NCI-H2196 treated with DMSO at 0.1 percent for 48 hours (cell line): Measurements from ENCODE around the gene FAM170B.

Source experiments
- DNase-seq: peaks from one replicate; lab custom pipeline; 2025; ENCODE audit not compliant: unreplicated experiment; lab: John Stamatoyannopoulos, UW

Gene FAM170B

DNA sequence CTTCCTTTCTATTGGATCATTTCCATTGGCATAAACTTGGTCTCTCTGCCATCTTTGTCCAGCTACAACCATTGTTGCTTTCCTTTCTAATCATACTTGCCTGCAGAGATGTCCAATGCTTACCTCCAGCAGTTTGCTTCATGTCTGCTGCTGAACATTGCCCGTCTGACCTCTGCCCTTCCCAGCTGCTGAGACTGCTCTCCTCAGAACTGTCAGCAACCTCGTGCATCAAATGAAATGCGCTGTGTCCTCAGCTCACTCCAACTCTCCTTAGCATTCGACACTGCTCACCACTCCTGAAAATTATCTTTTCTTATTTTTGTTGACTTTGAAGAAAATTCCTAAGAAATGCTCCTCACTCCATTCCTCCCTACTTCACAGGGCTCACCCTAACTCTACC is 5.0 kb downstream of the FAM170B start:
- no peak for DNase-seq

DNA sequence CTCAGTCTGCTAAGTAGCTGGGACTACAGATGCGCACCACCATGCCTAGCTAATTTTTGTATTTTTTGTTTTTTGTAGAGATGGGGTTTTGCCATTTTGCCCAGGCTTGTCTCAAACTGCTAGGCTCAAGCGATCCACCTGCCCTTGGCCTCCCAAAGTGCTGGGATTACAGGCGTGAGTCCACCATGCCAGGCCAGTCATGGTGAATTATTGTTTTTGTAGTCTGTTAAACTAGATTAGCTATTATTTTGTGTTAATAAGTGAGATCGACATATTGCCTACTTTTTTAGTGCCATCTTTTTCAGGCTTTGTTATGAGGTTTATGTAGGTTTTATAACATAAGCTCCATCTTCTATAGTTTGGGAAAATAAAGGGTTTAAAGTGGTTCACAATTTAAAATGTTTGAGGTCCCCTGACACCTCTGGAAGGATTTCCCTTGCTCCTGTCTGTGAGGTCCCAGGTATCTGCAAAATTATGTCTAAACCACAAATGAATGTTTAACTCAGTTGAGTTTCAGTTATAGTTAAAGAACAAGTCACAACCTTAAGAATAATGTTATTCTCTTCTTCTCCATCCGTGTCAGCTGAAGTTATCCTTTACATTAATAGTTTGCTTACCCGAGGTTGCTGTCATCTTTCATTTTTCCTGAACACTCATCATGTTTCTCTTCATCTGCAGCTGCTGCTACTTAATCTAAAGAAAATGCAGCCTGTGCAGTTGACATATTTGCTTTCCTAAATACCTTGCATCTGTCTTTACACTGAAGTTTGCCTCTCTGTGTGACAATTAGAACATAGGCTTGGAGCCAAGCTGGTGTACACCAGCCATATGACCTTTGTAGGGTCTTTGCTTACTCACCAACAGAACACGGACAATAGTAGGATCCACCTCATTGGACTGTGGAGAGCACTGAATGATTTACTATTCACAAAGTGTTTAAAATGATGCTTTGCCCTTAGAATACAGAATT is 9.6 kb downstream of the FAM170B start:
- no peak for DNase-seq

DNA sequence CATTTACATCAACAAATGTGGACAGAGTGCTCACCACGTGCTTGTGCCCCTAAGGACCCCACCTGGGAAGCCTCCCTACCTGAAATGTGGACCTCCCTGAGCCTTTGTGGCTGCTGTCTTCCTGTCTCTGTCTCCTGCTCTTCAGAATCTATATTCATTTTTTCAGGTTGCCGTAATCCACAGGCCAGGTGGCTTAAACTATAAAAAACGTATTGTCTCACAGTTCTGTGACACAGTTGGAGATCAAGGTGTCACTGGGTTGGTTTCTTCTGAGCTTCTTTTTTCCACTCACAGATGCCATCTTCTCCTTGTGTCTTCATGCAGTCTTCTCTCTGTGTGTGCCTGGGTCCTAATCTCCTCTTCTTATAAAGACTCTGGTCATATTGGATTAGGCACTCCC is 12.9 kb downstream of the FAM170B start:
- DNase-seq: no peak

DNA sequence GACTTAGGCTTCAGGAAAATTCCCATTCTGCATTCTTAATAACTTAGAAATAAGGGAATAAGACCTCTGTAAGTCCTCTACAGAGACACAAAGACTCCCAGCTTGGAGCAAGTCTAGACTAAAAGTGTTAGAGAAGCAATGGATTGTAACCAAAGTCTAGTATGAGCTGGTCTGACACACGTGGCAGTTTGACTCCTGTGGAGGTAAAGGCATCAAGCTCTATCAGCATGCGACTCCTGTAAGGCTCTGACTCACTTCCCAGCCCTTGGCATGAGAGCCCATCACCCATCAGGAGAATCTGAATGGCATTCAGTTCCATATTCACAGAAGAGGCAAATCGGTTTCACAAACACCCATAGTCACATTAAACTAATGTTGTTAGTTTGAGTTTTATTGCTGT is 14.1 kb downstream of the FAM170B start:
- no peak for DNase-seq

DNA sequence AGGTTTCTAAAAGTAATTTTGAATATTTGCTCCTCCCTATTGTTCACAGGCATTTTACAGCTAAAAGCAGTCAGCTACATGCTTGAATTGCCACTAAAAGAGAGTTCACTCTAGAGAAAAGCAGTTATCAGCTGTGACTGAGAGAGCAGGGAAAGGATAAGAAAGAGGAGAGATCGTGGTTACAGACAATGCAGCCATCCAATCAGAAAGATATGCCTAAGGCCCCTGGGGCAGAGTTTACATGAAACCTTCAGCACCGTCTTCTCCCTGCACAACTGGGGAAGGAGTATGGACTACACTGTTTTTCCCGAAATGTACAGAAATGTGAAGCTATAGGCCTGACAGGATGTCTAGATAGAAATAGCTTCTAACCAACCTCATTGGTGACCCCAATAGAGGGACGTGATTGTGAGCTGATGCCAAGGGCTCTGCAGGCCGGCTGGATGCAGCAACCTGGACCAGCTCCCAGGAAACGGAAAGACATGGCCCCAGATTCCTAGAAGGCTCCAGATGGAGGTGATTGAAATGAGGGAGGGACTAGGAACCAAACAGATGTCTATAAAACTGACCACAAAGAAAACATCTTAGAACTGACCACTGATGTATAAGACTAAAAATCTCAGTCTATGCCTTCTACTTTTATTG is 15.3 kb downstream of the FAM170B start:
- DNase-seq: no peak

DNA sequence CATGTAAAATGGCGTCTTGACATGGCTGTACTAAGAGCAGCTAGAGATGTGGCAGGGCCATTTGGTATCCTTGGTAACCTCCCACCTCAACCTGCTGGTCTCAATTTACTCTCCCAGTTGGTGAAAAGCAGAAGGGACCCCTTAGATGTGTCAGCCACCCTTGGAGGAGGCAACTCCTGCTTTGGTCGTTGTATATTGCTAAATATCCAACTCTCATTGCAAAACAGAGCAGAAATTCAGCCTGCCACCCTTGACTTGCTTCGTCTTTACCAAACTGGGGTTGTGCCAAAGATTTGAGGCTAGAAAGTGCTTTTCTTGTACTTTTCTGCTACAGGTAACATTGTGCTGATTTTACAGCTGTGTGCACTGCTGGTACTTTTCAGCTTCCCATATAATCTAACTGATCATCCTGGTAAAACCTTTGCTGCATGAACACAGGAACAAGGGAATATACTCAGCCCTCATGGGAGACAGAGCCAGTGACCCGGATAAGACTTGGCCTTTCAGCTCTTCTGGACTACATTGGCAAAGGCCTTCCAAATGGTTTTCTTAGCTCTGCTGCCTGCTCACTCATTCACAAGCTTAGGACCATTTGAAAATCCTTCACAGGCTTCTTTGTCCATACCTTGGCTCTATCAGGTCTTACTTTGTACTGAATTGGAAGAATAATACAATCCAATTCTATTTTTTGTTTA is 16.3 kb downstream of the FAM170B start:
- no peak for DNase-seq

DNA sequence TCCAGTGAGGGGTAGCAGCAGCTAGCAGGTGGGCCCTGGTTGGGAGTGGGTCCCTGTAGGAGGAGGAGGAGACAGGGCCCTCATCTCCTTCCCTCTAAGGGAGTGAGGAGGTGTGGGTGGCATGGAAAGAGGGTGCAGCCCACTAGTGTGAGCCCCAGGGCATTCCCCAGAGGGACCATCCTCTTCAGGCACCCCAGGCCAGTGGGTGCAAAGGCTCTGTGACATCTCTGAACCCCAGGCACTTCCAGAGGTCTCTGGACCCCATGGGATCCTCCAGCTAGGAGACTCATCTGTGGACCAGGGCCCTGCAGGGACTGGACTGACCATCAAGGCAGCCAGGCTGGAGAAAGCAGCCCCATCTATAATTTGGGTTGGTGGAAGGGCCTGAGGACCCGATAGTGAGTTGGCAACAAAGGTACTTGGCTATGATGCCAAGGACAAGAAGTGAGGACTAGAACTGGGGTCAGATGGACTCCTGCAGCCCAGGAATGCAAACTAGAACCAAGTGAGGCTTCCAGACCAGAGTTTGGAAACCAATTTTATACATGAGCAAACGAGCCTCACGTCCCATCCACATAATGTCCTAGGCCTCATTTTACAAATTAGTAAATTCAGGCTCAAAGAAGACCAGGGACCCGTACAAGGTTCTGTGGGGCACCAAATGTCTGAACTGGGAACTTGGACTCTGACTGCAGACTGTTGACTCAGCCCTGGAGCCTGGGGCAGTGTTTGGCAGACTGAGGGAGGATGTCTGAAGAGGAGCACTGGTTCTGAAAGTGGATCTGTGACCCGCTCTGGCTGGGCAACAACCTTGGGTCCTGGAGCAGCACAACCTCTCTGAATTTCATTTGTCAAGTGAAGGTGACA is 17.1 kb downstream of the FAM170B start:
- DNase-seq: no peak

DNA sequence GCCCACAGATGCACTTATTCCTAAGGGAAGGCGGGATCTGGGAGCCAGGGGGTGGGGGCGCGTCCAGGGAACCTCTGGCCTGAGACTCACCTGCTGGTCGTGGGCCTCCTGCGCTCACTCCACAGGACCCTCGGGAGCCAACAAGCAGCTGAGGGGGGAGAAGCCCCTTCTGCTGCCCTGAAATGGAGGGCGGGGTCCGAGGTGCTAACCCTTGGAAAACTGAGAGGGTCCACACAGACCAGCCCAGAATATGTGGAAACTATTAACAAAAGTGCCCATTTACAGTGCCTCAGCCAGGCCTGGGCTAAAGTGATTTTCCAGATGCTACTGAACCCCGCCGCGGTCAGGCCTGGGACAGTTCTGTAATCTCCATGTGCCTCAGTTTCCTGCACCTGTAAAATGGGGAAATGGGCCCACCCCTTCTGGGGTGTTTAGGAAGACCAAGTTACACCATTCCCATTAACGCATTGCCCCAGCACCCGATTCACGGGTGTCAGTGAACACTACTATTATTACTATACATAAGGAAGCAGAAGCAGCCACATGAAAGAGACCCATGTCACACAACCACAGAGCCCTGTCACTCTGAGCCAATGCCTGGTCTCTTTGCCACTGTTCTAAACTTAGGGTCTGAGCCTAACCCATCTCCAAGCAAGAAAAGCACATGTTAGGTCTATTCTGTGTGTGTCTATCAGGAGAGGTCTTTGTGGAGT is 17.9 kb downstream of the FAM170B start:
- no peak for DNase-seq

DNA sequence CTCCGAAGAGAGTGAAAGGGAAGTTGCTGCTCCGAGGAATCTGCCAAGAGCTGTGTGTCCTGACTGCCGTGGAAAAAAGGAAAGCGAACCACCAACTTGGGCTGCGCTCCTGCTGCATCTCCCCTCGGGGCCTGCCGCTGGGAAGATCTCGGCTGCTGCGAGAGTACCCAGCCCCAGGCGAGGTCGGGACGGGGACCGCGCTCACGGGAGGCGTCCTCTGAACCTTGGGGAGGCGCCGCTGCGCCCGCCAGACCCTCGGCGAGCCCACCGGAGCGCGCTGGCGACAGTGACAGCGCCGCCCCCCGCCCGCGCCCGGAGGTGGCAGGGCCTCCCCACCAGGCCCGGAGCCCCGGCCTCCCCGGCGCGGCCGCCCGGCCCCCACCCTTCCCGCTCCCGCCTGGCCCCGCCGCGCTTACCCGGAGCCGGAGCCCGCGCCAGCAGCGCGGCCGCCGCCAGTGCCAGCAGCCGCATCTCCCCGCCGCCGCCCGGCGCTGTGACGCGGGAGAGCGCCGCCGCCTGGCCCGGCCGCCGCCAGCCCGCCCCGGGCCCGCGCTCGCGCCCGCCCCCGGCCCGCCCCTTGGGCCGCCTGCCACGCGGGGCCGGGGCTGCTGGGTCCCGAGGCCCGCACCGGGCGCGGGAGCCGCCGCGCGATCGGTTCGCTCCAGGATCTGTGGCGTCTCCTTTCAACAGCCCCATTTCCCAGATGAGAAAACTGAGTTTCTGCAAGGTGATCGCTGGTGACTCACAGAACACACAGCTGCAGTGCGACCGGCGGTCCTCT is 18.6 kb downstream of the FAM170B start, which contains the start of gene VSTM4:
TSS of gene VSTM4 (minus strand) at position 508 of the 781 bp plus-strand sequence. CDS start at position 471, 37 bp downstream.
- no peak for DNase-seq

DNA sequence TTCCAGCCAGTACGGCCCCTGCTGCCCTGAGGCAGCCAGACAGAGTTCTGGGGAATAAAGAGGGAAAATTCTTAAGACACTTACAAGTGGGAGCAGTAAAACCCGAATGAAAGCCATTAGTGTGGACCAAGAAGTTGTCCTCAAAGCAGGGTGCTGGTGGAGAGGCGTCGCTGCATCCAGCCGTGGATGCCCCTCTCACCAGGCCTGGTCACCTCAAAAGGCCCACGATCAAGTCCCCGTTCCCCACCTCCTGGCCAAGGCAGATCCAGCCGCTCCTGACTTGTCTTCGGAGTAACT is 19.2 kb downstream of the FAM170B start:
- no peak for DNase-seq

DNA sequence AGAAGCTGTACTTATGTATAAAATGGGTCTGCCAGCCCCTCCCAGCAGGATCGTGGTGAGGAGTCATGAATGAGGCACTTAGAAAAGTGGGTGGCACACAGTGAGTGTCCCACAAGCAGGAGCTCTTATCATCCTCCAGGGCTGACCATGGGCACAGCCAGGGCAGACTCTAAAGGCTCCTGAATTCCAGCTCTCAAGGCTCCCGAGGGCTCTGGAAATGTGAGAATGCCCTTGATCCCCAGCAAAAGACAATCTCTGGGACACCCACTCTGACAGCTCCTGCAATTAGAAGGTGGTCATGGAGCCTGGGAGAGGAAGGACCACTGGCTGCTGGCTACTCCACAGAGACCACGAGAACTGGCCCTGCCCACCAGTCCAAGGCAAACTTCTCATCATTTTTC is 20.1 kb downstream of the FAM170B start:
- no peak for DNase-seq

DNA sequence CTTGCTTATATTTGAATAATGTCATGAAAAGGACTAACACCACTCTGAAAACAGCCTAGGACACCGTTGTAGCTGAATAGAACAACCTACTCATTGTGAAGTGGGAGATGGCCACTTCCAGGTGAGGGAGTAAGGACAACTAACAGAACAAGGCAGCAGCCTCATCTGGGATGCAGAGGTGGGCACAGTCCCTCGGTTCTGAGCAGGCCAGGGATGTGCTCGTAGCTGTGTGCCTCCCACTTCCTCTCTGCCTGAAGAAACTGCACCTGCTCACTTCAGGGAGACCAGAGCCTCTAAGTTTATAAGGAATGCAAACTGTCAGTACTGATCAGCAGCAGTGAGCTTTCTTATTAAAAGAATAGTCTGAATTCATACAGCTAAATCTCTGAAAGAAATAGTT is 21.0 kb downstream of the FAM170B start:
- no peak for DNase-seq

DNA sequence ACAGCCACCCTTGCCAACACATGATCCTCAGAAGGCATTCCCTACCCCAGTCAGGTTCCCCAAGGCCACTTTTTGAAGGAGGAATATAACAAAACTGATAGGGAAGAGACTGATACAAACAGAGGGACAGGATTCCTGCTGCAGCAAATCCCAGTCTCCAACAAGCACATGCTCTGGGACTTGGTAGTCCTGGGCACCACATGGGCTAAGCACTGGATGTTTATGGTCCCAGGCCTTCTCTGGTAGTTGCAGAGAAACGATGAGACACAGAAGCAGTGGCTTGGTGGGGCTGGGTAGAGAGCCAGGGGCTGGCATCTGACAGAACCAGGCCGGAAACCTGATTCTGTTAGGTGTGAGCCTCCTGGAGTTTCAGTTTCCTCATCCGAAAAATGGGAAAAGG is 21.7 kb downstream of the FAM170B start:
- no peak for DNase-seq

DNA sequence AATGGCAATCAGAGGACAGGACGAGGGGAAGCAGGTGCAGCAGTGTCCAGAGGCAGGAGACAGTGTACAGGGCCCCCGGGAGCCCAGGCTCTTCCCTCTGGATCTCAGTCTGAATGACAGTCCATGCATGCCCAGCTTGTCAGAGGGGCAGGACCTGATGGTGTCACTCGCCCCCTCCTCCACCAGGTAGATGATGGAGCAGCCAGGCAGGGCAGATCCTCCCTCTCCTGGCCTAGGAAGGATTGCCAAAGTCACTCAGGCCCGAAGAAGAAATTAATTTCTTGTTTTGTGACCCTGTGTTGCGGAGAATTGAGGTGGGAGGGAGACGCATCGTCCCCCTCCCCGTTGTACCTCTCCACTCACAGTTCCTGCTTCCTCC is 22.5 kb downstream of the FAM170B start:
- no peak for DNase-seq

DNA sequence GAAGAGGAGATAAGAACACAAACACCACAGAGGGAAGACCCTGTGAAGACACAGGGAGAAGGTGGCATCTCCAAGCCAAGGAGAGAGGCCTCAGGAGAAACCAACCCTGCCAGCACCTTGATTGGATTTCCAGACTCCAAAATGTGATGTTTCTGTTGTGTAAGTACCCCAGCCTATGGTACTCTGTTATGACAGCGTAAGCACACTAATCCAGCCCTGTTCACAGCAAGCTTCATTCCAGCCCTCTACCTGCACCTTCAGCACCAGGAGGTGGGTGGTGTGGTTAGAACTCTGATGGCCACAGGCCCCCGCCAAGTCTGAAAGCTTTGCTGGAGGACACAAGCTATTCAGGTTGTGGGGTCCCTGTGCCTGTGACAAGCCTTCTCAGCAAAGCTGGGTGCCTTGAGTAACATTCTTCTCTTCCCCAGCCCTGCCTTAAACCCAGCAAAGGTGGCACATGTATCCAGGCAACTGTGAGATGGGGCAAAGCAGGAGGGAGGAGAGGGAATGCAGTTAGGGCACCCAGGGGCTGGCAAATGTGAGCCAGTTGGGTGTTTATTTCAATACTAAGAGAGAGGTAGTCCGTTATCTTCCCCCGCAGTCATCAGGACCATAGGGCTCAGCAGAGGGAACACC is 23.0 kb downstream of the FAM170B start:
- no peak for DNase-seq

DNA sequence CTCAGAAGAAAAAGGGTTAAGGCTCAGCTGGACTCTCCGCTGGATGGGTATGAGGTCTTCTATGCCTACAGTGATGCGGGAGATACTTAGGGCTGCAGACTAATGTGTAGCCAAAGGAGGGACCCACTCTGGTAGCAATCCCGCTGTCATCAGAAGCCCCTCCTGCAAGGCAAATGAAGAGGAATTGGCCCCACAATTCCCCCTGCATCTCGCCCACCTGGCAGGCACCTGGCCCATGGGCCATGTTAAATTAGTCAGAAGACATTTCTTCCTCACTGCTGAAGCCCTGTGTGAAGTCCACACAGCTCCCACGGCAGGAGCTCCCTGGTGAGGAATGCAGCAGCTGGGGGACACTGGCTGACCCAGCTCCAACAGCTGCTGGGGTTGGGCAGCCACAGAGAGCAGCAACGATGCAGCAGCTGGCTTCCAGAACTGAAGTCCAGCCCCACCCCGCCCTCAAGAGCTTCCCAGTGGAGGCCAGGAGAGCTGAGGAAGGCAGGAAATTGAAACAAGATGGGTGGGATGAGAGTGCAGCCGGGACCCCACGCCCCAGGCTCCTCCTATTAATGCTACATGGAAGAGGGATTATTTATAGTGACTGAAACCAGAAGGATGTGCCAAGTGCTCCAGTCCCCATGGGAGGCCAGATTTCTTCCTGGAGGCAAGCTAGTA is 24.0 kb downstream of the FAM170B start:
- DNase-seq: no peak

DNA sequence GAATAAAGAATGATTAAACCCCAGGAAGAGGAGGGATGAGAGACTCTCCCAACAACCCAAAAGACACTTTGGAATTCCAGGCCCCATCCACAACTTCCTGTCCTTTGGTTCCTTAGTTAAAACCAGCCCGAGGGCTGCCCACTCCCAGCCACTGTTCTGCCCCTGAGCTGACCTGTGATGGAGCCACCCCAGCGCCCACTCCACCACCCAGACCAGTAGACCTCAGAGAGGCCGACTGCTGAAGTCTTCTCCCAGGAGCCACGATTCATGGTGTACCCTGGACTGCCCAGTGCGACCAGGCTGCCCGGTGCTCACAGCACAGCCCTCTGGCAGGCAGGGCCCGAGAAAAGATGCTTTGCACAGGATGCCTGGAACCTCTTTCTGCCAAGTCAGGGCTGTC is 25.2 kb downstream of the FAM170B start:
- DNase-seq: no peak

DNA sequence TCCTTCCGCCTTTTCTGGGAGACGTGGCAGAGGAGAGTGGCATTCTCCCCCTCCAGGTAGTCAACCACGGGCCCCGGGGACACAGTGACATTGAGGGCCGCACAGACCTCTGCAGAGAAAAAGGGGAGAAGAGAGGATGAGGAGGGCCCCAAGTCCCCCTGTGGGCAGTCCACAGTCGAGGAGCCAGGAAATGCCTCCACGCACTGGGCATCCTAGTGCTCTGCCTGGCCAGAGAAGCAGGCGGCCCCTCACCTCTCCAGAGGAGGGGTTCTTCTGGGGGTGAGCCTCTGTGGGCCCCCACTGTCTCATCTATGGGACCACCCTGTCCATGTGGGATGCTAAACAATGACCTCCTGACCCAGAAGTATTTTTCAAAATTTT is 25.9 kb downstream of the FAM170B start:
- no peak for DNase-seq
